Measurements from ENCODE around the gene TNFAIP8. TPM values are rescaled to one million over a fixed set of nuclear protein-coding genes. Genes with fewer than 3 reads are reported as not detected.

TNFAIP8 gene
- total RNA-seq, 1 donor from 2014 or later = 40.6 TPM

DNA sequence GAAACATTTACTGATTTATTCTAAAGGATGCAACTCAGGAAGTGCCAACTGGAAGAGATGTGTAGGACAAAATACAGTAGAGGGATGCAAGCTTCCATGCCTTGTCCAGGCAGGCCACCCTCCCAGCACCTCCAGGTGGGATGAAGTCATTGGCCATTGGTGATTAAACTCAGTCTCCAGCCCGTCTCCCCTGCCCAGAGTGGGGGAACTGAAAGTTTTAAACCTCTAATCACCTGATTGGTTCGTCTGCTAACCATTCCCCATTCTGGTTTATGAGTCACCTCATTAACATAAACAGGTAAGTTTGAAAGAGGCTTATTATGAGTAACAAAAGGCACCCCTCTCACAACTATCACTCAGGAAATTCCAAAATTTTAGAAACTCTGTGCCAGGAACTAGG, 8.1 kb downstream of the TNFAIP8 start:
- Histone ChIP-seq H3K4me2 (no peak overlapping the region), H3K27ac (no peak overlapping the region), H3K4me1 (no peaks in the 10 kb centered on the region), H3K36me3 (no peaks in the 10 kb centered on the region), H2AFZ (replicated peaks) (no peak overlapping the region), H3K9ac (no peak overlapping the region), H3K27me3 (no peaks in the 10 kb centered on the region), H3F3A (ENCODE audit: low read depth) (no peaks in the 10 kb centered on the region), H3K79me2 (ENCODE audit: low read depth) (no peaks in the 10 kb centered on the region), H4K20me1 (ENCODE audit: low read depth) (no peaks in the 10 kb centered on the region), H3K4me3 (no peak overlapping the region), H3K9me3 (ENCODE audit: low read depth) (no peaks in the 10 kb centered on the region)
- H3K27me3 Mint-ChIP-seq (ENCODE audit: insufficient read depth, low read depth) = no peaks in the 10 kb centered on the region
- H3K4me3 Mint-ChIP-seq = no peak overlapping the region
- peaks cover 11% of the 10 kb centered on the region for H3K4me1 Mint-ChIP-seq
- TF ChIP-seq, protein P1, sequence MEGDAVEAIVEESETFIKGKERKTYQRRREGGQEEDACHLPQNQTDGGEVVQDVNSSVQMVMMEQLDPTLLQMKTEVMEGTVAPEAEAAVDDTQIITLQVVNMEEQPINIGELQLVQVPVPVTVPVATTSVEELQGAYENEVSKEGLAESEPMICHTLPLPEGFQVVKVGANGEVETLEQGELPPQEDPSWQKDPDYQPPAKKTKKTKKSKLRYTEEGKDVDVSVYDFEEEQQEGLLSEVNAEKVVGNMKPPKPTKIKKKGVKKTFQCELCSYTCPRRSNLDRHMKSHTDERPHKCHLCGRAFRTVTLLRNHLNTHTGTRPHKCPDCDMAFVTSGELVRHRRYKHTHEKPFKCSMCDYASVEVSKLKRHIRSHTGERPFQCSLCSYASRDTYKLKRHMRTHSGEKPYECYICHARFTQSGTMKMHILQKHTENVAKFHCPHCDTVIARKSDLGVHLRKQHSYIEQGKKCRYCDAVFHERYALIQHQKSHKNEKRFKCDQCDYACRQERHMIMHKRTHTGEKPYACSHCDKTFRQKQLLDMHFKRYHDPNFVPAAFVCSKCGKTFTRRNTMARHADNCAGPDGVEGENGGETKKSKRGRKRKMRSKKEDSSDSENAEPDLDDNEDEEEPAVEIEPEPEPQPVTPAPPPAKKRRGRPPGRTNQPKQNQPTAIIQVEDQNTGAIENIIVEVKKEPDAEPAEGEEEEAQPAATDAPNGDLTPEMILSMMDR (IDR thresholded peaks at IDR 0.05) = no peak
- TF ChIP-seq EZH2 (IDR thresholded peaks at IDR 0.05) (no peak), EZH2phosphoT487 (IDR thresholded peaks at IDR 0.05) (no peak)
- DNase-seq (ENCODE audit: low spot score) = no peak
- H3K27ac Mint-ChIP-seq = no peak overlapping the region
- H3K36me3 Mint-ChIP-seq = no peaks in the 10 kb centered on the region
- no peaks in the 10 kb centered on the region for H3K9me3 Mint-ChIP-seq

DNA sequence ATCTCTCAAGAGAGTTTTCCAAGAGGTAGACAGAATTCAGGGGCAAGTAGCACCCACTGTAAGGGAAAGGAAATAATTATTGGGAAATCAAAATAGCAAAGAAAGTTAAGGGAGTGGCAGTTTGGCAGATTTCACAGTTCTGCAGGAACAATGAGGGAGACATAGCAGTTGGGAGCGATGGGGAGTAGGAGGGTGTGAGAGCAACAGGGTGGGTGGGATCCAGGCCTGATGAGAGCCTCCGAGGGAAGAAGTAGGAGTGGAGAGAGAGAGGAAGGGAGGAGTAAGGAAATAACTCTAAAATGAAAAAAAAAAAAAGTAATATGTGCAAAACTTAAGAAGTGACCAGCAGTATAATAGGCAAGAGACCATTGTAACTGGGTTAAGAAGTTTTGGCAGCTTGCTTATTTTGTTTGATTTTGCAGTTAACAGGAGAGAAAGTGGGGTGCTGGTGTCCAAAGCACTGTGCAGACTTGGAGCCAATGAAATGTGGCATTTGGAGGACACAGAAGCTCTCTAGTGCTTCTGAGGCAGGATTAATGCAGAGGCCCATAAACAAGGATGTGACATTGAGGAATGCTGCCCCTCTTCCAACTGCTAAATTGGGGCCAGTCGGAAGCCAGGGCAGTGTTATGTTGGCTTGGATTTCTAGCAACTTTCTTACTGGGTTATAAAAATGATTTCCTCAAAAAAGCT, 10.2 kb downstream of the TNFAIP8 start:
- TF ChIP-seq EZH2 (IDR thresholded peaks at IDR 0.05) = no peak
- Mint-ChIP-seq H3K4me3 (no peak overlapping the region), H3K4me1 (peaks cover 3% of the 10 kb centered on the region), H3K27me3 (ENCODE audit: insufficient read depth, low read depth) (no peaks in the 10 kb centered on the region), H3K27ac (no peak overlapping the region), H3K9me3 (no peaks in the 10 kb centered on the region), H3K36me3 (no peaks in the 10 kb centered on the region)
- H3K4me2 ChIP-seq = no peak overlapping the region
- no peaks in the 10 kb centered on the region for H4K20me1 ChIP-seq (ENCODE audit: low read depth)
- H3K27ac ChIP-seq = no peak overlapping the region
- H3K79me2 ChIP-seq (ENCODE audit: low read depth) = no peaks in the 10 kb centered on the region
- no peaks in the 10 kb centered on the region for H3K27me3 ChIP-seq
- H3F3A ChIP-seq (ENCODE audit: low read depth) = no peaks in the 10 kb centered on the region
- H3K4me3 ChIP-seq = no peak overlapping the region
- no peaks in the 10 kb centered on the region for H3K9me3 ChIP-seq (ENCODE audit: low read depth)
- no peak overlapping the region for H2AFZ ChIP-seq (replicated peaks)
- H3K9ac ChIP-seq = no peak overlapping the region
- H3K36me3 ChIP-seq = no peaks in the 10 kb centered on the region
- DNase-seq (ENCODE audit: low spot score) = no peak
- H3K4me1 ChIP-seq = no peaks in the 10 kb centered on the region

DNA sequence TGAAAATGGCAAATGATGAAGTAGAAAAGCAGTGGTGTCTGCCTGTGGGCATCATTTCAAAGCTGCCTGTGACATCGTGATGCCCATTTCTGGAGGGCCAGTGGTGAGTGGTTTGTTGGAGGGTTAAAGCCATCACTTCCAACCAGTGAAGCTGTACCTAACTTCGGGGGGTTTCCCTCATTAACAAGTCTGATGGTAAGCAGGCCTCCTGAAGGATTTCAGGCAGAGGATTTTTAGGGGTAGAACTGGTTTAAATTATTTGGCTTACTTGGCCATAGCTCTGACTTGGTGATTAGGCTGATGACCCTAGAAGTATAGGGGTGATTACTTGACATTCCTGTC, 10.7 kb downstream of the TNFAIP8 start:
- Histone ChIP-seq H3K36me3 (no peaks in the 10 kb centered on the region), H3F3A (ENCODE audit: low read depth) (no peaks in the 10 kb centered on the region), H2AFZ (replicated peaks) (no peak overlapping the region), H3K9me3 (ENCODE audit: low read depth) (no peaks in the 10 kb centered on the region), H4K20me1 (ENCODE audit: low read depth) (no peaks in the 10 kb centered on the region), H3K79me2 (ENCODE audit: low read depth) (no peaks in the 10 kb centered on the region), H3K4me2 (no peak overlapping the region), H3K4me3 (no peak overlapping the region), H3K9ac (no peak overlapping the region), H3K27me3 (no peaks in the 10 kb centered on the region), H3K27ac (no peak overlapping the region), H3K4me1 (no peaks in the 10 kb centered on the region)
- no peaks in the 10 kb centered on the region for H3K4me1 Mint-ChIP-seq
- no peak overlapping the region for H3K27ac Mint-ChIP-seq
- DNase-seq (ENCODE audit: low spot score) = no peak
- H3K9me3 Mint-ChIP-seq = no peaks in the 10 kb centered on the region
- H3K27me3 Mint-ChIP-seq (ENCODE audit: insufficient read depth, low read depth) = no peaks in the 10 kb centered on the region
- H3K36me3 Mint-ChIP-seq = no peaks in the 10 kb centered on the region
- TF ChIP-seq, protein P1 (IDR thresholded peaks at IDR 0.05) = no peak
- TF ChIP-seq EZH2phosphoT487 (IDR thresholded peaks at IDR 0.05) (no peak), EZH2 (IDR thresholded peaks at IDR 0.05) (no peak)
- no peak overlapping the region for H3K4me3 Mint-ChIP-seq

DNA sequence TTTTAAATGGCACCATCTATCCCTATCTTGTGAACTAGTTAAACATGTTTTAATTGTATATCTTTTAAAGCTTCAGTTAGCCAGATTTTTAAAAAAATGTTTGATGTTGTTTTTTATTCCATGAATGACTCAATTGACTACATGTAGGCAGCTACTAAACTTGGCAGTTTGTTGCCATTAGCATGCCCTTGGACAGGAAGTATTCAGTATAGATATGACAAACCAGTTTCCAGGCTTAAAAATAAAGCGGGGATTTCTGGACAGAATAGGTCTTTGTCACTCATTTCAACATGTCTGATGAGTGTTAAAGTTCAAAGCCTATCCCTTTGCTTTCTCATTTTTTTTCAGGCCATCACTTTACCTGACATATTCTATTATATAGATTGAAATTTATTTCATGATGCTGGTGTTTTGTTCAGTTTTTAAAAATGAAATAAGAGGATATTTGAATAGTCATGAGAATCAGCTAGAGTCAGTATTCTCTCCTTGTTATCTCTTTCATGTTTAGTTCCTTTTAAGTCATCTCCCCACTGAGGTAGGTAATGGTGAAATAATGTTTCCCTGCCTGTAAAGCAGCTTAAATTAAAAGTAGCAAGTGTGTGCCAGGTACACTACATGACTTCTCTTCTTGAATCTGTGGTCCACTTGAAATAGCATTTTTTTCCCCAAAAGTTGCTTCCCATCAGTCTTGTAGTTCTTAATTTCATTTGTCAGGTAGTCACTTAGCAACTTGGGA, 11.9 kb downstream of the TNFAIP8 start:
- TF ChIP-seq, protein P1 (IDR thresholded peaks at IDR 0.05) = no peak
- TF ChIP-seq EZH2phosphoT487 (IDR thresholded peaks at IDR 0.05) (no peak), EZH2 (IDR thresholded peaks at IDR 0.05) (no peak)
- Histone ChIP-seq H3K9ac (no peak overlapping the region), H3K4me2 (no peak overlapping the region), H3K4me3 (no peak overlapping the region), H2AFZ (replicated peaks) (no peak overlapping the region), H4K20me1 (ENCODE audit: low read depth) (no peaks in the 10 kb centered on the region), H3K79me2 (ENCODE audit: low read depth) (no peaks in the 10 kb centered on the region), H3K4me1 (no peaks in the 10 kb centered on the region), H3K36me3 (no peaks in the 10 kb centered on the region), H3K27ac (no peak overlapping the region), H3K9me3 (ENCODE audit: low read depth) (no peaks in the 10 kb centered on the region), H3F3A (ENCODE audit: low read depth) (no peaks in the 10 kb centered on the region), H3K27me3 (no peaks in the 10 kb centered on the region)
- Mint-ChIP-seq H3K4me1 (no peaks in the 10 kb centered on the region), H3K27ac (no peak overlapping the region), H3K36me3 (no peaks in the 10 kb centered on the region), H3K27me3 (ENCODE audit: insufficient read depth, low read depth) (no peaks in the 10 kb centered on the region), H3K9me3 (no peaks in the 10 kb centered on the region), H3K4me3 (no peak overlapping the region)
- DNase-seq (ENCODE audit: low spot score) = no peak

All from neural progenitor cell (in vitro differentiated cells).